ENCODE data around the gene RPTOR.

DNA sequence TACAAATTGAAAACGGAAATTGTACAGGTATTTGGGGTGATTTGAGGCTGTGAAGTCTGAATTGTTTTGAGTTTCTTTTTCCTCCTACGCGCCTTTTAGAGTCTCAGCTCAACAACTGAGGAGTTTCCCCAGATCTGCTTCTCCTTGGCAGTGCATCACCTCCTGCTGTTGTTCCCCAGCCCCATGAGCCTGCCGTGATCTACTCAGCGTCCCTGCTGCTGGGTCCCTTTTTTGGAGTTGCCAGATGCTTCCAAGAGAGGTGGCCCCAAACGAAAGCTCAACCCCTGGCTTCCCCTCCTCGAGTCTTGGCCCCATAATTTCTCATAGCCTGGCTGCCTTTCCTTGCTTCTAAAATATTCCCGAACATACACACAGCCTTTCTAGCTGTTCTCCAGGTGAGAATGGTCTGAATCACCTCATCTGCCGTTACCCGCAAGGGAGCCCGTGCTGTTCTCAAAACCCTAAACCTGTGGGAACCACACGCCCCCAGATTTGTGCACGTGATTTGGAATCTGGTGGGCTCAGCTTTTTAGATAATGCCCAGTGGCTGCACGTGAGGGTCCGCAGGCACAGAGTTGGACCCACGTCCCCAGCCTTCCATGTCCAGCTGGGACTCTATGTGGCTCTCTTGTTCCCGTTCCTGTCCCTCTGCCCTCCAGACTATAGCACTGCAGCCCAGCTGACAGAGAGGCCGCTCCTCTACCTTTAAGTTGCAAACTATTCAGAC lies 267.9 kb downstream of the RPTOR start:
- TF ChIP-seq POLR2AphosphoS5 (IDR thresholded peaks at IDR 0.05) (no peak), CTCF (IDR thresholded peaks at IDR 0.05) (no peak)
